Trophoblast cell (in vitro differentiated cells and primary cell): ENCODE measurements around the gene OR2F2.

Experiments
- DNase-seq, 2 donors: peaks; one replicate each; pipeline ENCODE4 v3.0.0-alpha.2; 2016
- H2AFZ ChIP-seq: 2 replicates; pipeline ENCODE4 v1.6.1; 2013; ENCODE audit warnings: low read length, moderate library complexity, mild to moderate bottlenecking; ENCODE audit not compliant: insufficient read depth, poor library complexity
- H2AK5ac ChIP-seq: 2 replicates; pipeline ENCODE4 v1.6.1; 2013; ENCODE audit warnings: mild to moderate bottlenecking, low read length
- H2BK120ac ChIP-seq: 2 replicates; pipeline ENCODE4 v1.6.1; 2013; ENCODE audit warnings: low read length, mild to moderate bottlenecking, moderate library complexity; ENCODE audit not compliant: insufficient read depth, poor library complexity
- H2BK12ac ChIP-seq: 2 replicates; pipeline ENCODE4 v1.6.1; 2013; ENCODE audit warnings: mild to moderate bottlenecking, low read length, moderate library complexity
- H2BK5ac ChIP-seq: 2 replicates; pipeline ENCODE4 v1.6.1; 2013; ENCODE audit warnings: low read length, low read depth, moderate library complexity, mild to moderate bottlenecking; ENCODE audit not compliant: poor library complexity
- H3K14ac ChIP-seq: 2 replicates; pipeline ENCODE4 v1.6.1; 2013; ENCODE audit warnings: mild to moderate bottlenecking, low read length
- H3K18ac ChIP-seq: 2 replicates; pipeline ENCODE4 v1.6.1; 2013; ENCODE audit warnings: mild to moderate bottlenecking, low read length
- H3K23ac ChIP-seq: 2 replicates; pipeline ENCODE4 v1.6.1; 2013; ENCODE audit warnings: low read length
- H3K27ac ChIP-seq: 2 replicates; pipeline ENCODE4 v1.5.1; 2013; ENCODE audit warnings: low read depth, mild to moderate bottlenecking, inconsistent platforms, low read length, moderate library complexity
- H3K27me3 ChIP-seq: 2 replicates; pipeline ENCODE4 v1.6.1; 2013; ENCODE audit warnings: inconsistent platforms, mild to moderate bottlenecking, low read length, moderate library complexity; ENCODE audit not compliant: insufficient read depth
- H3K36me3 ChIP-seq, 2 experiments: 1 replicate in 1 of 2; 2 replicates in 1 of 2; pipeline ENCODE4 v1.6.1; 2013; ENCODE audit warnings: low read length in 2 of 2, mild to moderate bottlenecking in 2 of 2, moderate library complexity in 1 of 2; ENCODE audit not compliant: insufficient read depth in 2 of 2, control insufficient read depth in 1 of 2
- H3K4ac ChIP-seq: 2 replicates; pipeline ENCODE4 v1.6.1; 2013; ENCODE audit warnings: low read depth, mild to moderate bottlenecking, low read length, moderate library complexity
- H3K4me1 ChIP-seq, 2 experiments: 1 replicate in 1 of 2; 2 replicates in 1 of 2; pipeline ENCODE4 v1.6.1; 2013; ENCODE audit warnings: low read length in 2 of 2, mild to moderate bottlenecking in 2 of 2, moderate library complexity in 1 of 2; ENCODE audit not compliant: insufficient read depth in 2 of 2, control insufficient read depth in 1 of 2
- H3K4me2 ChIP-seq: 2 replicates; pipeline ENCODE4 v1.6.1; 2013; ENCODE audit warnings: inconsistent platforms, mild to moderate bottlenecking, low read length, moderate library complexity
- H3K4me3 ChIP-seq: 2 replicates; pipeline ENCODE4 v1.5.1; 2013; ENCODE audit warnings: mild to moderate bottlenecking, low read depth, low read length, inconsistent platforms
- H3K79me1 ChIP-seq: one replicate; pipeline ENCODE4 v1.6.1; 2013; ENCODE audit warnings: low read length
- H3K79me2 ChIP-seq: 2 replicates; pipeline ENCODE4 v1.6.1; 2013; ENCODE audit warnings: low read length, mild to moderate bottlenecking; ENCODE audit not compliant: control insufficient read depth, insufficient read depth, poor library complexity
- H3K9ac ChIP-seq: 2 replicates; pipeline ENCODE4 v1.6.1; 2013; ENCODE audit warnings: mild to moderate bottlenecking, low read length
- H3K9me3 ChIP-seq: 2 replicates; pipeline ENCODE4 v1.6.1; 2013; ENCODE audit warnings: low read depth, mild to moderate bottlenecking, control low read depth, inconsistent platforms, low read length; ENCODE audit not compliant: insufficient read depth
- H4K12ac ChIP-seq: 2 replicates; pipeline ENCODE4 v1.6.1; 2013; ENCODE audit warnings: low read depth, mild to moderate bottlenecking, low read length, moderate library complexity
- H4K8ac ChIP-seq: 2 replicates; pipeline ENCODE4 v1.6.1; 2013; ENCODE audit warnings: low read depth, mild to moderate bottlenecking, low read length, moderate library complexity
- H4K91ac ChIP-seq: one replicate; pipeline ENCODE4 v1.6.1; 2013; ENCODE audit warnings: low read depth, mild to moderate bottlenecking, low read length, moderate library complexity
- WGBS: extraction: QIAGEN DNeasy Blood & Tissue Kit; methylation state at CpG from one replicate; pipeline ENCODE4 v1.1.7; 2013; ENCODE audit warnings: missing lambda C conversion rate; ENCODE audit not compliant: insufficient read length, insufficient coverage; ENCODE audit errors: extremely low coverage; 5-methylcytosine and 5-hydroxymethylcytosine counted together

Gene OR2F2

DNA sequence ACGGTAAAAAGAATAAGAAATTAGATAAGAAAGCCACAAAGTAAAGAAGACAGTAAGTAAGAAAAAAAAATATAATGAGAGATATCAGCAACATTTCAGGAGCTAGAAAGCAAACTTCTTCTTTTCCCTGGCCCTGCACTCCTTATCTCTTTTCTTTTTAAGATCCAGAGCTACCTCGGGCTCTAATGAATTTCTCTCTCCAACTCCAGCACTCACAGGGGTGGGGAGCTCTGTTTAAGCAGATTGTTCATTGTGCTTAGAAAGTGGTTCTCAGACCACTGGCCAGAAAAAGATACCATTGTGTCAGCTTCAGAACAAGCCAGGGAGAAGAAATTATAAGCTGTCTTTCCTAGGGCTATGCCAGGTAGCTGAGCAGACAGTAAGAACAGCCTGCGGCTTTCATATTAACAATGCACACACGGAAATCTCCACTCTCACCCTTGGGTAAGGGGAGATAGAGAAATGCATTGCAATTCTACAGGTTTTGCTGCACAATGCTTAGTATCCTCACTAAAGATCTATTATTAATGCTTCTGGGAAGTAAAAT lies 38.9 kb downstream of the OR2F2 start:
- Histone ChIP-seq H2BK12ac (no peak overlapping the region), H3K4me3 (no peak overlapping the region), H3K79me2 (no peaks in the 10 kb centered on the region), H3K9me3 (no peaks in the 10 kb centered on the region), H3K23ac (no peak overlapping the region), H4K91ac (no peak overlapping the region), H2BK120ac (no peak overlapping the region), H3K79me1 (no peaks in the 10 kb centered on the region), H3K4me1 (peaks cover 0 to 3% of the 10 kb centered on the region in 2 experiments), H2AK5ac (no peak overlapping the region), H4K8ac (no peak overlapping the region), H2BK5ac (no peak overlapping the region), H3K27me3 (no peaks in the 10 kb centered on the region), H3K4ac (no peak overlapping the region), H3K4me2 (no peak overlapping the region), H3K36me3 (no peaks in the 10 kb centered on the region), H3K27ac (no peak overlapping the region), H3K9ac (no peak overlapping the region), H4K12ac (no peak overlapping the region), H3K18ac (no peak overlapping the region), H3K14ac (no peak overlapping the region), H2AFZ (no peak overlapping the region)
- no CpG with 5 or more reads among the region's 4 CpGs for WGBS
- DNase-seq, result no peak

DNA sequence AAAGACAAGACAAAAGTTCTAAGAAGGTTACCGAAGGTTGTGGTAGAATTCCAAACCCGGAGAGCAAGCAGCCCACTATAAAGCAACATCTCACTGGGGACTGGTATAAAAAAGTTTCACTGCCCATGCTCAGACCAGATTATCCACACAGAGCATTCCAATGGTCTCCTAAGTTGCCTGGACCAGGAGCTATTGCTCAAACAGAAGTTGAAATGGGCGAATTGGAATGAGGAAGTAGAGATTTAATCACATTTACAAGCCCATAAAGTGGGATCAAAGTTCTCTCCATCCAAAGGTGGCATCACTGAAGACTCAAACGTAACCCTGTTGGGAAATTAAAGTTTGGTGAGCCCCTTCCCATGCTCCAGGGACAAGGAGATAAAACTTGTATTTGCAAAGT lies 39.4 kb downstream of the OR2F2 start:
- H4K8ac ChIP-seq, result no peak overlapping the region
- H3K79me1 ChIP-seq, result no peaks in the 10 kb centered on the region
- H3K18ac ChIP-seq, result no peak overlapping the region
- no peak overlapping the region for H3K4me2 ChIP-seq
- H3K14ac ChIP-seq, result no peak overlapping the region
- no peak overlapping the region for H3K23ac ChIP-seq
- no peak overlapping the region for H3K4ac ChIP-seq
- H4K91ac ChIP-seq, result no peak overlapping the region
- H3K36me3 ChIP-seq, result no peaks in the 10 kb centered on the region
- H3K9ac ChIP-seq, result no peak overlapping the region
- peak in 1 of 2 donors; percentile 37 for DNase-seq
- H4K12ac ChIP-seq, result no peak overlapping the region
- no peak overlapping the region for H2BK120ac ChIP-seq
- H2AFZ ChIP-seq, result no peak overlapping the region
- H3K4me3 ChIP-seq, result no peak overlapping the region
- no peaks in the 10 kb centered on the region for H3K9me3 ChIP-seq
- H2BK12ac ChIP-seq, result no peak overlapping the region
- peaks cover 0 to 3% of the 10 kb centered on the region in 2 experiments for H3K4me1 ChIP-seq
- no peak overlapping the region for H2AK5ac ChIP-seq
- no peak overlapping the region for H2BK5ac ChIP-seq
- H3K27me3 ChIP-seq, result no peaks in the 10 kb centered on the region
- H3K79me2 ChIP-seq, result no peaks in the 10 kb centered on the region
- WGBS, result no CpG with 5 or more reads among the region's 4 CpGs
- no peak overlapping the region for H3K27ac ChIP-seq

DNA sequence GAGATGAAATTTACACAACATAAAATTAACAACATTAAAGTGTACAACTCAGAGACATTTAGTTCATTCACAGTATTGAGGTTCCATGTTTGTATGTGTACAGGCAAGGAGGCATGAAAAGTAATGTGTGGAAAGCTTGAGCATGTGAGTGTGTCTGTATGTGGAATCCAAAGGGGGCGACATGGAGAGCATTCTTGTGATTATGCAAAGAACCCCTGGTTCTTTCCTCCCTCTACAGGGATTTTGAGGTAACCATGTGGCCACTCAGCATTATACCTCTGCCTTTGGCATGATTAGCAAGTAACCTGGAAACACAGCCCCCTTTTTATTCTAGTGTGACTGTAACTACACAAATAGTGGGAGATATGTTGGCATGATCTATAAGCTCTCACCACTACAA lies 40.6 kb downstream of the OR2F2 start:
- Histone ChIP-seq H2BK5ac (no peak overlapping the region), H3K36me3 (no peaks in the 10 kb centered on the region)

DNA sequence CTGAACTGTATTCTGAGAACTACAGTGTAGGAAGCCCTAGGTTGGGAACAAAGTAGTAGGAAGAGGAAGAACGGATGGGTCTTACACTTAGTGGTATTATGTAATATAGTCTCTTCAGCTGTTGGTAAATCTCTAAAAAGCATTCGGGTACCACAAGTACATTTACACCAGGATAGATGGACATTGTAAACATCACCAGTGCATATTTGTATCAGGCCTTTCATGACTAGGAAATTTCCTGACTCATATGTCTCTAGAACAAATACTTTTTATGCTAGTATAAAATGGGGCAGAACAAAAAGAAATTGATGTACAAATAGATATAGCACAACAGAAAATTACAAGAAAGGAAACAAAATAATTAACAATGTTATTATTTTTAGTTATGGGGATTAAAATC lies 43.6 kb downstream of the OR2F2 start:
- H3K23ac ChIP-seq, result no peak overlapping the region
- no peak overlapping the region for H4K91ac ChIP-seq
- no peak overlapping the region for H2BK5ac ChIP-seq
- H2BK120ac ChIP-seq, result no peak overlapping the region
- H2AK5ac ChIP-seq, result no peak overlapping the region
- WGBS, result no CpG with 5 or more reads among the region's 2 CpGs
- no peak overlapping the region for H4K12ac ChIP-seq
- H3K4me2 ChIP-seq, result no peak overlapping the region
- no peak for DNase-seq
- H4K8ac ChIP-seq, result no peak overlapping the region
- H3K9me3 ChIP-seq, result no peaks in the 10 kb centered on the region
- no peaks in the 10 kb centered on the region for H3K79me1 ChIP-seq
- H3K79me2 ChIP-seq, result no peaks in the 10 kb centered on the region
- H2AFZ ChIP-seq, result no peak overlapping the region
- no peak overlapping the region for H3K4ac ChIP-seq
- no peak overlapping the region for H2BK12ac ChIP-seq
- no peak overlapping the region for H3K18ac ChIP-seq
- no peak overlapping the region for H3K27ac ChIP-seq
- H3K9ac ChIP-seq, result no peak overlapping the region
- no peak overlapping the region for H3K14ac ChIP-seq
- no peaks in the 10 kb centered on the region for H3K27me3 ChIP-seq
- no peak overlapping the region for H3K4me3 ChIP-seq
- H3K36me3 ChIP-seq, result no peaks in the 10 kb centered on the region
- peaks cover 0 to 3% of the 10 kb centered on the region in 2 experiments for H3K4me1 ChIP-seq

More for the DNA sequence above, 40.6 kb downstream of the OR2F2 start:
- Histone ChIP-seq H3K4me3 (no peak overlapping the region), H3K4me1 (peaks cover 0 to 3% of the 10 kb centered on the region in 2 experiments), H3K4me2 (no peak overlapping the region), H2BK120ac (no peak overlapping the region), H4K12ac (no peak overlapping the region), H3K9me3 (no peaks in the 10 kb centered on the region), H4K91ac (no peak overlapping the region), H3K4ac (no peak overlapping the region), H3K14ac (no peak overlapping the region), H3K23ac (no peak overlapping the region), H2AFZ (no peak overlapping the region), H3K27ac (no peak overlapping the region), H2AK5ac (no peak overlapping the region), H3K9ac (no peak overlapping the region), H3K79me2 (no peaks in the 10 kb centered on the region), H4K8ac (no peak overlapping the region), H3K18ac (no peak overlapping the region), H2BK12ac (no peak overlapping the region), H3K79me1 (no peaks in the 10 kb centered on the region), H3K27me3 (no peaks in the 10 kb centered on the region)
- DNase-seq, result no peak
- no CpG with 5 or more reads among the region's 1 CpG for WGBS
